ENCODE results near the gene TP53AIP1. TPM values are rescaled to one million over a fixed set of nuclear protein-coding genes. Genes with fewer than 3 reads are reported as not detected.

TP53AIP1 gene
- total RNA-seq (2021; fragmentation: NEBNext Ultra II Directional; extraction: Animal tissue kit (Norgen Biotek cat#: 25700)) (not detected in 2 replicates), polyA plus RNA-seq (2011; rRNA removed) (0.03 TPM in 1 of 2 replicates, not detected in the other), polyA minus RNA-seq (2011; rRNA and poly(A)+ RNA removed) (not detected in 2 replicates)
- 0.04 TPM for polyA plus RNA-seq (2011; cell fraction: cytosol; rRNA removed)
- 0.19 TPM for polyA plus RNA-seq (2011; cell fraction: nucleus; rRNA removed)
- polyA plus RNA-seq (2012, experiment 1 of 2): 0.18 to 0.25 TPM in 2 of 4 replicates, not detected in the others
- not detected for polyA plus RNA-seq (2012, experiment 2 of 2)
- 0.04 TPM for polyA plus RNA-seq (2013, experiment 1 of 2)
- 0.02 TPM for polyA plus RNA-seq (2013, experiment 2 of 2)
- not detected for polyA minus RNA-seq (2011; cell fraction: cytosol; rRNA and poly(A)+ RNA removed)
- polyA minus RNA-seq (2011; cell fraction: nucleus; rRNA and poly(A)+ RNA removed): 0.70 TPM
- long read RNA-seq, experiment 1: 0 reads
- long read RNA-seq, experiment 2: 0 reads

DNA sequence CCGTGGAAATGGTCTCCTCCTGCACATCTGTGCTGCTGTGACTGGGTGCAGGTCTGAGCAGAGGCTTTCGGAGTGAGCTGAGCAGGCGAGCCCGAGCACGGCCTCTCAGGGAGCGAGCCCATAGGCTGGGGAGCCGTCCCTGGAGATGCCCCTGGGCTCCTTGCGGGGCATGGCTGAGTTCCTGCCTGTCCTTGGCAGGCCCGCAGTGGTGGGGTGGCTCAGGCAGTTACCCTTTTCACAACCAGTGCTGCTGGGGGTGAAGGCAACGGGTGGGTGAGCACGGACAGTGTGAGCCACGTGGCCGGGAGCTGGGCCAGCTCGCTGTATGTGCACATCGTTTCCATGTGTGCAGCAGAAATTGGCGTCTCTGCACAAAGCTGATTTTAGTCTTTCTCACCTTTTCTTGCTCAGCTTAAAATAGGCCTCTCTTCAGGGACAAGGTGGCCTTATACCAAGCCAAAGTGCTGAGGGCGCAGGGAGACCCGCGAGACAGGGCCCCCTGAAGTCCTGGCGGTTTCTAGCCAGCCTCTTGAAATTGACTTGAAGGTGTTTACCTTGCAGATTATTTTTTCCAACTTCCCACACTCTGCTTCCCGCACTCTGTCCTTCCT, at the start of gene TP53AIP1:
TP53AIP1 (minus strand) TSS at position 55 of the 611 bp plus-strand sequence. CDS start 5,053 bp downstream, outside the sequence.
- H2BK5ac ChIP-seq (ENCODE audit: low read depth, low read length): no peak within 1 kb of the TSS
- no peak for DNase-seq (ENCODE audit: low read depth in 1 of 2, low spot score in 2 of 2)
- no peak within 1 kb of the TSS for H4K5ac ChIP-seq (ENCODE audit: insufficient read length, low read depth, low read length)
- no peak within 1 kb of the TSS for H2BK12ac ChIP-seq (ENCODE audit: low read depth, low read length)
- H3K4ac ChIP-seq (replicated peaks; ENCODE audit: insufficient read length, low read depth, low read length): no peak within 1 kb of the TSS
- no peak within 1 kb of the TSS for H2AFZ ChIP-seq (ENCODE audit: low read length)
- no peaks in the 10 kb centered on the region for H3K36me3 ChIP-seq (ENCODE audit: control insufficient read depth in 2 of 4, insufficient read depth in 4 of 4, low read length in 3 of 4)
- TF ChIP-seq BACH1 (IDR thresholded peaks at IDR 0.05; ENCODE audit: low read length): no peak
- no peak for TF ChIP-seq EP300 (IDR thresholded peaks at IDR 0.05; ENCODE audit: borderline replicate concordance in 1 of 2, low read depth in 2 of 2, low read length in 2 of 2)
- TF ChIP-seq RAD21 (IDR thresholded peaks at IDR 0.05 in 1 of 2, conservative IDR thresholded peaks at IDR 0.05 in 1 of 2; ENCODE audit: low read depth in 2 of 2, low read length in 2 of 2): no peak
- TF ChIP-seq ZNF274 (IDR thresholded peaks at IDR 0.05; ENCODE audit: borderline replicate concordance, extremely low read depth, low read length): no peak
- no peak for TF ChIP-seq CTBP2 (IDR thresholded peaks at IDR 0.05; ENCODE audit: borderline replicate concordance, insufficient read depth, insufficient read length, low read length)
- no peak for TF ChIP-seq EGR1 (IDR thresholded peaks at IDR 0.05; ENCODE audit: borderline replicate concordance, low read depth, low read length)
- no peak for TF ChIP-seq TCF12 (IDR thresholded peaks at IDR 0.05; ENCODE audit: low read depth, low read length)
- TF ChIP-seq SRF (IDR thresholded peaks at IDR 0.05; ENCODE audit: low read depth, low read length): no peak
- TF ChIP-seq TBP (IDR thresholded peaks at IDR 0.05; ENCODE audit: low read depth, low read length): no peak
- 88% methylated on average over 21 of the region's 21 CpGs; no CpG with 5 or more reads in 1 of the 2 experiments for WGBS, 2 experiments (ENCODE audit: extremely low coverage in 1 of 2, insufficient coverage in 1 of 2, insufficient read length in 1 of 2, insufficient replicate concordance in 2 of 2, low coverage in 1 of 2, low lambda C conversion rate in 2 of 2, missing lambda C conversion rate in 1 of 2)
- H4K20me1 ChIP-seq (replicated peaks in 1 of 2; ENCODE audit: control insufficient read depth in 1 of 2, insufficient read depth in 2 of 2, low read length in 2 of 2): no peaks in the 10 kb centered on the region
- no peaks in the 10 kb centered on the region for H3K79me2 ChIP-seq (ENCODE audit: control insufficient read depth in 1 of 2, insufficient read depth in 2 of 2, low read length in 2 of 2)
- no peak within 1 kb of the TSS for H3K27ac ChIP-seq (ENCODE audit: low read depth, low read length)
- H3K4me2 ChIP-seq (ENCODE audit: insufficient read depth in 1 of 2, low read depth in 2 of 2, low read length in 2 of 2): no peak within 1 kb of the TSS
- H3K79me1 ChIP-seq (ENCODE audit: low read depth, low read length): no peaks in the 10 kb centered on the region
- H3K56ac ChIP-seq (replicated peaks; ENCODE audit: insufficient read length, low read depth, low read length): no peak within 1 kb of the TSS
- no peak within 1 kb of the TSS for H2AK5ac ChIP-seq (ENCODE audit: low read depth, low read length)
- POLR2A ChIA-PET (ENCODE audit: partially characterized antibody): no interaction called here
- no peak within 1 kb of the TSS for H3K14ac ChIP-seq (ENCODE audit: insufficient read length)
- peaks cover 0 to 6% (median 0%) of the 10 kb centered on the region in 4 experiments; a peak in 3 of 7 replicates for H3K27me3 ChIP-seq (replicated peaks in 1 of 4; ENCODE audit: control insufficient read depth in 3 of 4, extremely low read depth in 1 of 4, insufficient read depth in 3 of 4, low read length in 3 of 4)
- no peaks in the 10 kb centered on the region for H3K23me2 ChIP-seq (ENCODE audit: low read depth, low read length)
- no peak within 1 kb of the TSS for H2BK120ac ChIP-seq (replicated peaks; ENCODE audit: low read depth, low read length)
- H4K91ac ChIP-seq (replicated peaks; ENCODE audit: insufficient read length, low read length): no peak within 1 kb of the TSS
- no peak for FAIRE-seq
- H3K4me3 ChIP-seq (ENCODE audit: extremely low read depth in 1 of 4, insufficient read depth in 2 of 4, low read depth in 3 of 4, low read length in 4 of 4): no peak within 1 kb of the TSS
- CTCF ChIA-PET (ENCODE audit: partially characterized antibody): interaction anchor here (0.8 to 14.7 kb wide), 6 partner anchors 9 to 383 kb away, joined by 3 to 243 read pairs (median 56); partner anchors contain the start of gene KCNJ5
- no peak within 1 kb of the TSS for H3K18ac ChIP-seq (ENCODE audit: extremely low read depth, low read length)
- no peak within 1 kb of the TSS for H3K23ac ChIP-seq (ENCODE audit: insufficient read length)
- 0 out of 2 replicates have a peak within 1 kb of the TSS, but pooled peaks have one; percentile 5 for H4K8ac ChIP-seq (ENCODE audit: extremely low read depth, insufficient read depth, low read length)
- no peak within 1 kb of the TSS for H2BK20ac ChIP-seq (ENCODE audit: low read length)
- no peaks in the 10 kb centered on the region for H3K9me3 ChIP-seq (ENCODE audit: insufficient read depth in 2 of 2, low read depth in 1 of 2, low read length in 1 of 2)
- no peak within 1 kb of the TSS for H3K9ac ChIP-seq (replicated peaks in 1 of 4; ENCODE audit: extremely low read depth in 1 of 4, low read depth in 3 of 4, low read length in 3 of 4)
- H3K4me1 ChIP-seq (replicated peaks in 1 of 4; ENCODE audit: control insufficient read depth in 3 of 4, insufficient read depth in 4 of 4, low read length in 3 of 4): no peaks in the 10 kb centered on the region; a peak in 1 of 7 replicates
- H2BK15ac ChIP-seq (ENCODE audit: low read length): no peak within 1 kb of the TSS

Measured in H1 (cell line).